ENCODE data around the gene DIP2B. TPM values are rescaled to one million over a fixed set of nuclear protein-coding genes. Genes with fewer than 3 reads are reported as not detected.

DIP2B gene
- total and polyA plus RNA-seq, 2 of the 13 experiments (the other 11 are each of a cell fraction or from before 2014, with no cell fraction given) = 32.1 to 35.8 TPM

- TF ChIP-seq ZNF143 (CRISPR knock-in tag; IDR thresholded peaks at IDR 0.05) = no peak
- peak; percentile 51; the same call in 1 of the 2 replicates for TF ChIP-seq ZMYM3 (CRISPR knock-in tag; IDR thresholded peaks at IDR 0.05)
These were observed 43.0 kb downstream of the DIP2B start (continued) for GRCh38 chr12:50547742-50548141.

- POLR2A ChIA-PET = interaction anchor here (1.2 to 1.9 kb wide), 6 partner anchors 9 to 44 kb away, joined by 3 to 8 read pairs (median 4); no protein-coding TSS in a partner anchor
- H3K4me3 ChIP-seq (replicated peaks in 1 of 3; ENCODE audit: insufficient read depth in 1 of 3, low read depth in 2 of 3, low read length in 3 of 3) = no peak overlapping the region
- H3K4me2 ChIP-seq (ENCODE audit: low read depth, low read length) = no peak overlapping the region
- no peak overlapping the region for H2AFZ ChIP-seq (ENCODE audit: low read length)
- 91% methylated on average over 4 of the region's 4 CpGs for WGBS (ENCODE audit: low lambda C conversion rate)
- no peak for DNase-seq (ENCODE audit: low spot score)
- no peaks in the 10 kb centered on the region for H3K27me3 ChIP-seq (ENCODE audit: control insufficient read depth in 1 of 2, insufficient read depth in 2 of 2, low read length in 2 of 2)
- peaks cover 88% of the 10 kb centered on the region for H3K4me1 ChIP-seq (ENCODE audit: insufficient read depth, low read length)
- no peak for ATAC-seq
- peaks cover 83% of the 10 kb centered on the region for H3K79me2 ChIP-seq (ENCODE audit: insufficient read depth, low read length)
- no peaks in the 10 kb centered on the region; the same call in 1 of the 2 replicates for H4K20me1 ChIP-seq (ENCODE audit: insufficient read depth, low read length)
- intact Hi-C loops (cut with micrococcal nuclease; ENCODE audit: unreplicated experiment) = loop anchor here (5.0 kb wide), 1 partner anchor 43 kb away; no protein-coding TSS in a partner anchor
- no peak for FAIRE-seq
- TF ChIP-seq ZNF563 (CRISPR knock-in tag; IDR thresholded peaks at IDR 0.05) (no peak), YY1 (IDR thresholded peaks at IDR 0.05; ENCODE audit: insufficient read depth, insufficient replicate concordance, low read depth, low read length) (peak; percentile 45), ATF6 (CRISPR knock-in tag; conservative IDR thresholded peaks at IDR 0.05) (no peak)
- CTCF ChIA-PET (ENCODE audit: low intra/inter-chr PET ratio, low total read pairs) = no interaction called here
- H3K27ac ChIP-seq (ENCODE audit: extremely low read length, insufficient read depth, low read length) = peak overlapping the region; percentile 78
- no peaks in the 10 kb centered on the region; a peak in 1 of 5 replicates for H3K36me3 ChIP-seq (replicated peaks in 1 of 2; ENCODE audit: control insufficient read depth in 1 of 2, insufficient read depth in 2 of 2, low read length in 2 of 2)
- H3K9me3 ChIP-seq (ENCODE audit: low read length) = no peaks in the 10 kb centered on the region
- H3K9ac ChIP-seq (ENCODE audit: insufficient read depth, low read depth, low read length) = no peak overlapping the region
- in situ Hi-C loops (cut with HindIII; ENCODE audit: extremely low pct_ligation_motif_present, low pct_unique_long_range_greater_than_20kb) = no loop called here
- BruUV-seq (replicated peaks) = no TSS peak
These were observed 45.1 kb downstream of the DIP2B start for GRCh38 chr12:50549885-50550284.
